ENCODE results near the gene TRA2A.

Gene TRA2A

DNA sequence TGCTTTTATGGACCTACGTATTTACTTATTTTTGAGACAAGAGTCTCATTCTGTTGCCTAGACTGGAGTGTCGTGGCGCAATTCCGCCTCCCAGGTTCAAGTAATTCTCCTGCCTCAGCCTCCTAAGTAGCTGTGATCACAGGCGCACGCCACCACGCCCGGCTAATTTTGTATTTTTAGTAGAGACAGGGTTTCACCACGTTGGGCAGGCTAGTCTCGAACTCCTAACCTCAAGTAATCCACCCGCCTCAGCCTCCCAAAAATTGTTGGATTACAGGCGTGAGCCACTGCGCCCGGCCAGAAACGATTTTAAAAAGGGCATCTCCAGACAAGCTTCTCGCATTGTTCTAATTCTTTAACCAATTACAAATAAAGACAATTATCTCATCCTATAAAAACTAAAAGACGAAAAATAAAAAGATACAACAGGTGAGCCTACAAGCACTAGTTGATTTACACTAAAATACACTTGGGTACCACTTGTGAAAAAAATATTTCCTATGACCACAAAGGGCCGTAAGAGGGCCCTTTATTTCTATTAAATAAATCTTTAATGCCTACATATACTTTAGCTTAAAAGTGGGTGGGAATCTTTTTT, 2.4 kb downstream of the TRA2A start:
- TF ChIP-seq GATA3 (IDR thresholded peaks at IDR 0.05; ENCODE audit: low read depth, low read length) (no peak), GATA2 (IDR thresholded peaks at IDR 0.05; ENCODE audit: low read depth, low read length) (no peak)

DNA sequence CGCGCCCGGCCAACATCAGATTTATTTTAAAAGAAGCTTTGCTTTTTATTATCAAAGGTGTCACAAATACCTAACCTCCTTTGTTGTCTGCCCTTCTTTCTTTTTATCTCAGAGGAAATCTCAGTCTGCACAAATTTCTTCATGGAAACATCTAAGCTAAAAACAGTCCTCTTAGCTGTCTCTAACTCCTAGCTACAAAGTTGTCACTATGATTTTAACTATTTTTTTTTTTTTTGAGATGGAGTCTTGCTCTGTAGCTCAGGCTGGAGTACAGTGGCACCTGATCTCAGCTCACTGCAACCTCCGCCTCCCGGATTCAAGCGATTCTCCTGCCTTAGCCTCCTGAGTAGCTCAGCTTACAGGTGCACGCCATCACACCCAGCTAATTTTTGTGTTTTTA, 7.3 kb downstream of the TRA2A start:
- no peak for TF ChIP-seq GATA3 (IDR thresholded peaks at IDR 0.05; ENCODE audit: low read depth, low read length)
- TF ChIP-seq GATA2 (IDR thresholded peaks at IDR 0.05; ENCODE audit: low read depth, low read length): no peak

DNA sequence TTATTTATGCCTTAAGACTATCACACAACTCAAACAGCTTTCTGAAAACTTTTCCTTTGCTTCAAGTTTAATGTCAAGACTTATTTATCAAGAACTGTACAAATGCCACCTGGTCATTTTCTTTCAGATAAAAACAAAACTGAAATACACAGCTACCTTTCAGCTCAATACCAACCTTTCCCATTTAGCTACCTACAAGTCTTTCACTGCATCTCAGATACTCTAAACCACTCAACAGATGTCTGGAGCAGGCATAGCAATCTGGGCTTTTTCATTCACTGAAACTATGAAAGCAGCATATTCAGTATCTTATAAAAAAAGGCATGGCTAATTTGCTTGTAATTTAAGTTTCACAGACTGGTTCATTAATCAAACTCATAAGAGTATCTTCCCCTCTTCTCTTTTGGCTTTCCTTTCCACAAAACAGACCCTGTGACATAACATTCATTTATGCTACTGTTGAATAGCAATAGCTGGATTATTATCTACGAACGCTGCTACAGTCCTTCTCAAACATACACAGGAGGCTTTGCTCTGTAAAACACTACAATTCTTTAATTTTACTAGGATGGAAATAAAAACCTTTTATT, 8.2 kb downstream of the TRA2A start:
- TF ChIP-seq GATA3 (IDR thresholded peaks at IDR 0.05; ENCODE audit: low read depth, low read length) (no peak), GATA2 (IDR thresholded peaks at IDR 0.05; ENCODE audit: low read depth, low read length) (no peak)

DNA sequence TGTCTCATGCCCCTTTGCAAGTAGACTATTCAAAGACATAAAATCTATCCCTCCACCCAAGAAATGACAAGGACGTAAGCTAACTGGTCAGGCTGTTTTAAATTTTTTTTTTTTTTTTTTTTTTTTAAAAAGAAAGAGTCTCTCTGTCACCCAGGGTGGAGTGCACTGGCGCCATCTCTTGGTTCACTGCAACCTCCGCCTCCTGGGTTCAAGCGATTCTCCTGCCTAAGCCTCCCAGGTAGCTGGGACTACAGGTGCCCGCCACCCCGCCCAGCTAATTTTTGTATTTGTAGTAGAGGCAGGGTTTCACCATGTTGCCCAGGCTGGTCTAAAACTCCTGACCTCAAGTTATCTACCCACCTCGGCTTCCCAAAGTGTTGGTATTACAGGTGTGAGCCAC, 11.2 kb downstream of the TRA2A start:
- no peak for TF ChIP-seq GATA3 (IDR thresholded peaks at IDR 0.05; ENCODE audit: low read depth, low read length)

DNA sequence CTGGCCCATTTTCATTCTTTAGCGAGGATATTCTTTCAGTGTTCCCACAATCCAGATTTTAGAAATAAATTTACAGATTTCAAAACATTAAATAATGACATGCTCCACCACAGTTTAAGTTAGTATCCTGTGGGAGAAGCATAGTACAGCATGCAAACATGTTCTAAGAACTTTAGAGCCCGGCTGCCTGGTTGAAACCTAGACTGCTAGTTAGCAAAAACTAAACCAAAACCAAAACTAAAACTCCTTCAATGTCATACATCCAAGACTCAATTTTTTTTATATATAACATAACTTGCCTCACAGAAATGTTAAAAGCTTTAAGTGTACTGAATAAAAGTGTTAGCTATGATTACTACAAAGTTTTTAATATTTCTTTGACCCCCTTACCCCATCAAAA, 17.0 kb downstream of the TRA2A start:
- TF ChIP-seq GATA2 (IDR thresholded peaks at IDR 0.05; ENCODE audit: low read depth, low read length): no peak
- TF ChIP-seq GATA3 (IDR thresholded peaks at IDR 0.05; ENCODE audit: low read depth, low read length): no peak

DNA sequence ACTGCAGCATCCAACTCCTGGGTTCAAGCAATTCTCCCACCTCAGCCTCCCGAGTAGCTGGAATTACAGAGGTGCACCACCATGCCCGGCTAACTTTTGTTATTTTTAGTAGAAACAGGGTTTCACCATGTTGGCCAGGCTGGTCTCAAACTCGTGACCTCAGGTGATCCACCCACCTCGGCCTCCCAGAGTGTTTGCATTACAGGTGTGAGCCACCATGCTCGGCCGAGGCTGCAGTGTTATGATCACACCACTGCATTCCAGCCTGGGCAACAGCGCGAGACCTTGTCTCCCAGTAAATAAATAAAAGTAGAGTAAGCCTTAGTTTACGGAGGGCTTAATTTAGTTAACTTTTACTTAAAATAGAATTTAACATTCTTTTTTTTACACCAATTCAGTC, 37.8 kb downstream of the TRA2A start:
- TF ChIP-seq GATA3 (IDR thresholded peaks at IDR 0.05; ENCODE audit: low read depth, low read length): no peak
- no peak for TF ChIP-seq GATA2 (IDR thresholded peaks at IDR 0.05; ENCODE audit: low read depth, low read length)

DNA sequence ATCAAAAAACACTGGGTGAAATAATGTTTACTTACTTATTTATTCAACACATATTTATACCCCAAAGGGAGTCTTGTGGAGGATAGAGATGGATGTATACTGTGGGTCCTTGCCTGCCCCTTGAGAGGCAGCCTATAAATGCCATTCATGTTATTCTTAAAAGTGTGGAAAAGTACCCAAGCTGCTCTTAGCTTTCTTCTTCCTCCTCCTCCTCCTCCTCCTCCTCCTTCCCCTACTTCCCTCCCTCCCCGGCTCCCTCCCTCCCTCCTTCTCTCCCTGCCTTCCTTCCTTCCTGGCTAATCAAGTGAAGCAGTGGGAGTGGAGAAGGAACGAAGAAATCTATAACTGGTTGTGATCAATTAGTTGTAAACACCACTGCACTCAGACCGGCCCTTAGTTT, 40.3 kb downstream of the TRA2A start:
- TF ChIP-seq GATA3 (IDR thresholded peaks at IDR 0.05; ENCODE audit: low read depth, low read length) (no peak), GATA2 (IDR thresholded peaks at IDR 0.05; ENCODE audit: low read depth, low read length) (no peak)

DNA sequence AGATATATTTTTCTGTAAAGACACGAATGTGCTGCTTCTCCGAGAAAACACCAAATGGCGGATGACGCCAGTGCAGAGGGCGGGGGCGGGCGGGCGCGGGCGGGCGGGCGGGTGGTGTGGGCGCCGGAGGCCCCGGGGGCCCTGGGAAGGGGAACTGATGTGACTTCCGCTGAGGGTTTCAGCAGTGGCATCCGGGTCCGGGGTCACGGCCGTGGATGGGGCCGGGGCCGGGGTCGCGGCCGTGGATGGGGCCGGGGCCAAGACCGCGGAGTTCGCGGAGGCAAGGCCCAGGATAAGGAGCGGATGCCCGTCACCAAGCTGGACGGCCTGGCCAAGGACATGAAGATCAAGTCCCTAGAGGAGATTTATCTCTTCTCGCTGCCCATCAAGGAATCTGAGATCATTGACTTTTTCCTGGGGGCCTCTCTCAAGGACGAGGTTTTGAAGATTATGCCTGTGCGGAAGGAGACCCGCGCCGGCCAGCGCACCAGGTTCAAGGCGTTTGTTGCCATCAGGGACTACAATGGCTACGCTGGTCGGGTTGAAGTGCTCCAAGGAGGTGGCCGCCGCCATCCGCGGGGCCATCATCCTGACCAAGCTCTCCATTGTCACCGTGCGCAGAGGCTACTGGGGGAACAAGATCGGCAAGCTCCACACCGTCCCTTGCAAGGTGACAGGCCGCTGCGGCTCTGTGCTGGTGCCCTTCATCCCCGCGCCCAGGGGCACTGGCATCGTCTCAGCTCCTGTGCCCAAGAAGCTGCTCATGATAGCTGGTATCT, 41.2 kb downstream of the TRA2A start:
- TF ChIP-seq GATA3 (IDR thresholded peaks at IDR 0.05; ENCODE audit: low read depth, low read length): no peak
- no peak for TF ChIP-seq GATA2 (IDR thresholded peaks at IDR 0.05; ENCODE audit: low read depth, low read length)

DNA sequence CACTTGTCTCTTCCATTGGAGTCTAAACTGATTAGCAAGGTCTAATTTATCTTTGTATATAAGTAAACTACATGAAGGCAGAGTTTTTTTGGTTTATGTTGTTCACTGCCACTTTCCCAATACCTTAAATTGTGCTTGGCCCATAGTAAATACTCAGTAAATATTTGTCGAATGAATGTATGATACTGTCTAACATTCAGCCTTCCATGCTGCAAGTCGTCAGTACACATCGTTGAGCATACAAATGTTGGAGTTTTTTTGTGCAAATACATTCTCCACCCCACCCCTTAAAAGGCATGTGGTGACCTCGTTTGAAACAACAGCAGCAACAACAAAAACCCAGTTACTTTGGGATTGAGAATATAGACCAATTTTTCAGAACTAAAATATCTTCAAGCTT, 44.1 kb downstream of the TRA2A start:
- TF ChIP-seq GATA2 (IDR thresholded peaks at IDR 0.05; ENCODE audit: low read depth, low read length) (no peak), GATA3 (IDR thresholded peaks at IDR 0.05; ENCODE audit: low read depth, low read length) (no peak)

DNA sequence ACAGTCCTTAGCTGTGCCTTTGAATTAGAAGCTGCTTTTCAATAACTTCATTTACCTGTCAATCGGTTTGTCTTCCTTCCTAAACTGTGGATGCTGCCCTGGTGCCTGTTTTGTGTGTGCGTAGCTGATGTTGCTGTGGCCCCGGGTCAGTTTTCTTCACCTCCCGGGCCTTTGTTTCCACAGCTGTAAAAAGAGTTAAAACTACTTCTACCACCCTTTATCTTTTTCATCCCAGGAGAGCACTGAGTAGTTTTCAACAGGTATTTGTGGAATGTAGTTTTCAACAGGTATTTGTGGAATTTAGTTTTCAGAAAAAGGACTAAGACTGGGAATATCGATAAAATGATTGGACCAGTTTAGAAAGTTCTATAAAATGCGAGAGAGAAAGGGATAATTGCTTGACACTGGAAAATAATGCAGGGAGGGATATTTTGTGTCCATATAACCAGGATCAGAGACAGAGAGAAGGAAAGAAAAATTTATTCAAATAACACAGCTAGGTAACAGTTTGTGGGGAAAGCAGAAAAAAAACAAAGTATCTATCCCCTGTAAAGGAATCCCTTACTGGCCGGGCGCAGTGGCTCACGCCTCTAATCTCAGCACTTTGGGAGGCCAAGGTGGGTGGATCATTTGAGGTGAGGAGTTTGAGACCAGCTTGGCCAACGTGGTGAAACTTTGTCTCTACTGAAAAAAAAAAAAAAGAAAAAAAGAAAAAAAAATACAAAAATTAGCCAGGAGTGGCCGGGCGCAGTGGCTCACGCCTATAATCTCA, 45.6 kb downstream of the TRA2A start:
- no peak for TF ChIP-seq GATA3 (IDR thresholded peaks at IDR 0.05; ENCODE audit: low read depth, low read length)
- no peak for TF ChIP-seq GATA2 (IDR thresholded peaks at IDR 0.05; ENCODE audit: low read depth, low read length)

DNA sequence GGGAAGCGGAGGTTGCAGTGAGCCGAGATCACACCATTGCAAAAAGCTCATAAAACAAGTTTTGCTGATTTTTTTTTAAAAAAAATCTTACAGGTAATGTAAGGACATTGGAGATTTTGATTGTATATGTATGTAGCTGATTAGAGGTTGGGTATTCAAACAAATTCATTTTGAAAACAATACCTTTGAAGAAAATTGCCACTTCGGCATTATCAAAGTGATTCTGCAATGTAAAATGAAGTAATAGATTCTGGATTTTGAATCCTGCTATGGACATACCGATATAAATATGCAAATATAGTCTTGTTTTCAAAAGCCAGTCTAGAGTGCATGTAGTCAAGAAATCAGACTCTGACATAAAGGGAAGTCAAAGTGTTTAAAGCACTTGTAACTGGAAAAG, 49.1 kb downstream of the TRA2A start:
- TF ChIP-seq GATA2 (IDR thresholded peaks at IDR 0.05; ENCODE audit: low read depth, low read length) (no peak), GATA3 (IDR thresholded peaks at IDR 0.05; ENCODE audit: low read depth, low read length) (no peak)

DNA sequence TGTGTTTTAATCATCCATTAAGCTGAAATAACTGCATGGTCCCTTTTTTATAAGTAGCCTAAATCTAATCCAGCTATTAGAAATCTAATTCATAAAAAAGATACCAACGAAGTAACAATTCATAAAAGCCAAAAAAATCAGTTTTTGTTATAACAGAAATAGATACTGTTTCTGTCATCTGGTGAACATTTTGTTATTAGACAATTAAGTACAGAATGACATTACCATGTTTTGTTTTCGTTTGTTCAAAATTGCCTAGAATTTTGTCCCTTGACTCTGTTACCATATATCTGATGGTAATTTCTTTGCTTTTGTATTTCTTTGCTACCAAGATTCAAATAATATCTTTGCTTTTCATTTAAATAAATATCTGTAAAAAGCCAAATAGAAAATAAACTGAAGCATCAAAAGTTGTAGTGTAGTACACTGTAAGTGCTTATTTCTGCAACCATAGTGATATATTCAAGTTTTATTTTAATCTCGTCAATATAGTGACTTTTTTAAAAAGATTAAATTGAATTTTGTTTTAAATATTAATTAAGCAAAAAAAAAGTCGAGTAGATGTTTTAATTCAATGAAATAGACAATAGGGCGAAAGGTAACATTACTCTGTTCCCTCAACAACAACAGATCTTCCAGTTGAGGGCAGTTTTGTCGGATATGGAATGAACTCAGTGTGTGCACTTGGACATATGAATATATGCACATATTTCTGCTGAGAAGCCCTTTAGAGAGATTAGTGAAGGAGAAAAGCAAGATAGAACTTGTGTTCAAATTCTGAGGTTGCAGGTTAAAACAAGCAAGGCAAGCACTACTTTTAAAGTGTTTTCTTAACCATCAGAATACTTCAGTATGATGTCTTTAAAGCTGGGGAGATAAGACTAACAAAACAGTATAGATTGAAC, 53.6 kb downstream of the TRA2A start:
- TF ChIP-seq GATA3 (IDR thresholded peaks at IDR 0.05; ENCODE audit: low read depth, low read length) (no peak), GATA2 (IDR thresholded peaks at IDR 0.05; ENCODE audit: low read depth, low read length) (no peak)

DNA sequence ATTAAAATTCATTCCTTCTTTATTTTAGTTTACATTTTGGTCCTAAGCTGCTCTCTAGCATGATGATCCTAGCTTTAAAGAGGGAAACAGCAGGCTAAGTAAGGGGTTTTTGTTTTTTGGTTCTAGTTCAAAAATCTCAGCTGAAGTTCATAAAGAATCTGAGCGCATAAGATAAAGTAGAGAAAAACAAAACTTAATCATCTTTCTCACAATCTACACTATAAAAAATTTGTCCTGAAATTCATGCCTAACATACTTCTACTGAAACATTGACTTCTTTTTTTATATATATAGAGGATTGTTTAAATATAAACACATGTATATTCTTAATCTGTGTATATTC, 54.7 kb downstream of the TRA2A start:
- TF ChIP-seq GATA2 (IDR thresholded peaks at IDR 0.05; ENCODE audit: low read depth, low read length) (no peak), GATA3 (IDR thresholded peaks at IDR 0.05; ENCODE audit: low read depth, low read length) (no peak)

Measured in SH-SY5Y (cell line).